GM18520 (cell line): ENCODE data around the gene CNN3.

Experiments used
- ATAC-seq: cut with Tn5 transposase; IDR thresholded peaks from one replicate; pipeline ENCODE4 v1.9.1; 2021; ENCODE audit not compliant: unreplicated experiment

CNN3 gene

DNA sequence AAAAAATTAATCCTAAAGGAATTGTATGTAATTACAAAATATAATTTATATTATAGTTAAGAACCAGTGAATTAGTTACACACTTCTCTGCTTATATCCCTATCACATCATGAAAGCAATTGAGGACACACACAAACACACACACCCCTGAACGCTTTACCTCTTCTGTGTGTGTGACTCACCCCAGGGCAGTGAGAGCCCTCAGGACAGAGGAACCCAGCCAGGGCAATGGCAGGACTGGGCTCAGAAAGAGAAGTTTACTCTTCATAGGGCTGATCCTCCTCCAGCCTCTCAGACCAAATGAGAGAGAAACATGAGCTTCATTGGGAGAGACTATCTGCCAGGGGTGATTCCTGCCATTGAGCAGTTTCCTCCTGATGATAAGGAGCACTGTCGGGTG lies 68.6 kb downstream of the CNN3 start:
- no peak for ATAC-seq

DNA sequence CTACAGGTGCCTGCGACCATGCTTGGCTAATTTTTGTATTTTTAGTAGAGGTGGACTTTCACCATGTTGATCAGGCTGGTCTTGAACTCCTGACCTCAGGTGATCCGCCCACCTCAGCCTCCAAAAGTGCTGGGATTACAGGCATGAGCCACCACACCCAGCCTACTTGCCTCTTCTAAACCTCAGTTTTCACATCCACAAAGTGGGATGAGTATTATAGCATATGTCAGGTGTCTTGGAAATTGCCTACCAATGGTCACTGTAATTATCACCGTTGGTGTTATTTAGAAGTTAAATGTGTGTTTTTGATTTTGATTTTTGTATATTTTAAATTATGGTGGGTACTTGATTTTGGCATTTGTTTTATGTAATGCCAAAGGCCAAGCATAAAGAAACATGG lies 70.0 kb downstream of the CNN3 start:
- ATAC-seq, result no peak

DNA sequence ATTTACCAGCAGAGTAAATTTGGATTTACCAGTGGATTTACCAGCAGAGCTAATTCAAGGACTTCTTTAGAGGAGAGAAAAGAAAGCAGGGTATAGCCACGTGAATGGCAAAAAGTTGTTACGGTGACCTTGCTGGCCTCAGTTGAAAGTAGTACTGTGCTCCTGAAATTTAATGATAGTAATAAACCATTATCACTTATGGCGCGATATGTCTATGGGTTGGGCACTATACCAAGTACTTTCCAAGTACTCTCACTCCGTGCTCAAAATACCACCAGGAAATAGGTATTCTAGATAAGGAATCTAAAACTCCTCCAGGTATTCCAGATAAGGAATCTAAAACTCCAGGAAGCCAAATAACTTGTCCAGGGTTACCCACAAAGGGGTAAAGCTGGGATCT lies 70.9 kb downstream of the CNN3 start:
- no peak for ATAC-seq

DNA sequence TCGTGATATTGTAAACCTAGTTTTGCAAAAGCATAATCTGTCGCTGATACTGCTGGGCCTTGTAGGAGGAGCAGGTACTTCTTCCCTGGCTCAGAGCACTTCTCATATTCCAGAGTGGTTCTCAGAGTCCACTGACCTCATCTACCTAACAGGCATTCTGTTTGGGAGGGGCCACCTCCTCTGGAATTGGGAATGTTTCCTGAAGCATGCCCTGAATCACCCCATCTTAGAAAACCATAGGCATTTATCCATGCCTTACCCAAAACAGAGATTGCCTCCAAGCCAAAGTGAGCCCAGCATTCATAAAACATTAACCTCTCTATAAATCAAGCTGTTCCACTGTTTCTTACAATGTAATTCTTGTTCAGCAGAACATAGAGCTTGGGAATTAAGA lies 71.6 kb downstream of the CNN3 start:
- no peak for ATAC-seq

DNA sequence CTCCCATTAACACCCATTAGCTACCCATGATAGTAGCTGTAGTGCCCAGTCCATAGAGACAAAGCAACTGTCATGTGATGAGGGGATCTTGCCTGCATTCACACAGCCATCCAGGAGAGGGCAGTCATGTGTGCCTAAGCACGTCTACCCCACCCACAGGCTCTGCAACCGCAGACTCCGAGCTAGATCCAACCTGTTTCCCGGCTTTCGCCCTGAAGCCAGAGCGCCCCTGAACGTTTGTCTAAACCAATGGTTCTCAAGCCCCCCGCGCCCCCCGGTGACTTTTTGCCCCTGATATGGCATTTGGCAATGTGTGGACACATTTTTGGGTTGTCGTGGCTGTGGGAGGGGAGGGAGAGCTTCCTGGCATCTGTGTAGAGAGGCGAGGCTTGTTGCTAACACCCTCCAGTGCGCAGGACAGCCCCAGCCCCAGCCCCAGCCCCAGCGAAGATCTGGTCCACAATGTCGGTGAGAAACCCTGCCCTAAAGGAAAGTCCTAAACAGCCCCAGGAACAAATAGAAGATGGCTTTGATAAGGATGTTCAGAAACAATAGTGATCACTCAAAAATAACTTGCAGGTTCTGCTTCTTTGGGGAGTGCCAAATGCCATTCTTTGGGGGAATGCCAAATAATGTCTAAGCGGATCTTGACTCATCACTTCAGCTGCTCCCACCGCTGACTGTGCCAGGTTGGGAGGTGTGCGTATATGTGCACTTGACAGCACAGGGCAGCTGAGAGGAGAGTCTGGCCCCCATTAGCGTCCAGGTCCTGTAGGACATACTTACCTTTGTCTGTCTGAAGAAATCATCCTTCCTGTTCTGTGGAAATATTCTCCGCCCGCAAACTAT lies 72.2 kb downstream of the CNN3 start:
- ATAC-seq, result peak; percentile 99

DNA sequence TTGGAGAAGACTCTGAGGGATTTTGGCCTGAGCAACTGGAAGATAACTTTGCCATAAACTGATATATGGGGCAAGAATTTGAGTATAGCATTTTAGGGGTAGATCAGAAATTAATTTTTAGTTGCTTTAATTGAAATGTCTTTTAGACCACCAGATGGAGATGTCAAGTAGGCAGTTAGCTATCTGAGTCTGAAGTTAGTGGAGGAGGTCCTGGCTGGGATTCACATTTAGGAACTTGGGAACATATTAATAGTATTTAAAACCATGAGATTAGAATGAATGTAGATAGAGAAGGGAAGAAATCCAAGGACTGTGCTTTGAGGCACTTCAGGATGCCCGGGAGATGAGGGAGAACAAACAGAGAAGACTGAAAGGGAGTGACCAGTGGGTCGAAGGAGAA lies 74.1 kb downstream of the CNN3 start:
- no peak for ATAC-seq

DNA sequence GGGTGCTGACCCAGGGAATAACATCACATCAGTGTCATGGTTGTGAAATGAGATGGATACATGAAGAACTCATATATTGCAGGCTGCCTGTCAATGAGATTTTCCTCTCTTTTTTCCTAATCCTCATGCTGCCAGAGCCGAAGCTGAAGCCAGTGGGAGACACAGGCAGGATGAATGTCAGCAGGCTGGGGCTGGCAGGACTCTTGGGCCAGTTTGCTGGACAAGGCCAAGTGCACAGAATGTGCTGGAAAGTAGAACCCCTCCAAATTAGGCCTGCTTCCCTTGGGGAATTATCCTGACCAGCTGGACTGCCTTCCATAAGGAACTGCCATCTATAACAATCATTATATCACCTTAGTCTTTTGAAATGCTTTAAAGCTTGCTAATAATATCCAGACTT lies 75.3 kb downstream of the CNN3 start:
- no peak for ATAC-seq
